ENCODE measurements around the gene SFT2D3.

DNA sequence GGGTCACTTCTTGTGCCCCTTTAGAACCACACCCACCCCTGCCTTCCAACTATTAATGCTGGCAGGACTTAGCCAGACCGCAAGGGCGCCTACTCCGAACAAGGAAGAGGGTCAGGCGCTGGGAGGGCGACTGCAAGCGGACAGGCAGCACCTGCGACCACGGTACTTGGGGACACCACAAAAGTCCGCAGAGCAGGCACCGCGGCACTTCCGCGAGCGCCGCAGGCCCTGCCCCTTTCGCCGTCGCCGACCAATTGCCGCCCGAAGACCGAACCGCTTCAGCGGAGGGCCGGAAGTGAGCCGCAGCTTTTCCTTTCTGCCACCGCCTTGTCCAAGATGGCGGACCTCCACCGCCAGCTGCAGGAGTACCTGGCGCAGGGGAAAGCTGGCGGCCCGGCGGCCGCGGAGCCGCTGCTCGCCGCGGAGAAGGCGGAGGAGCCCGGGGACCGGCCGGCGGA, at the start of gene SFT2D3:
- TF ChIP-seq KDM5A (IDR thresholded peaks at IDR 0.05; ENCODE audit: low read length) (no peak), CREB1 (IDR thresholded peaks at IDR 0.05) (peak; percentile 33; the same call in 1 of the 2 replicates), PHF8 (conservative IDR thresholded peaks at IDR 0.05; ENCODE audit: low read depth, low read length) (peak; percentile 98), TAF1 (IDR thresholded peaks at IDR 0.05; ENCODE audit: low read depth, low read length) (peak; percentile 97), GABPA (IDR thresholded peaks at IDR 0.05; ENCODE audit: borderline replicate concordance, insufficient read depth, low read length) (peak; percentile 75; the same call in 1 of the 2 replicates), HDAC2 (IDR thresholded peaks at IDR 0.05; ENCODE audit: borderline replicate concordance in 1 of 2, low read depth in 2 of 2, low read length in 2 of 2) (no peak), POLR2AphosphoS5 (IDR thresholded peaks at IDR 0.05; ENCODE audit: low read depth, low read length) (peak; percentile 96), JUND (IDR thresholded peaks at IDR 0.05; ENCODE audit: low read length) (no peak), SP1 (IDR thresholded peaks at IDR 0.05; ENCODE audit: low read depth, low read length) (0 out of 2 replicates have a peak, but pooled peaks have one; percentile 33)
- TF ChIP-seq, protein P1, sequence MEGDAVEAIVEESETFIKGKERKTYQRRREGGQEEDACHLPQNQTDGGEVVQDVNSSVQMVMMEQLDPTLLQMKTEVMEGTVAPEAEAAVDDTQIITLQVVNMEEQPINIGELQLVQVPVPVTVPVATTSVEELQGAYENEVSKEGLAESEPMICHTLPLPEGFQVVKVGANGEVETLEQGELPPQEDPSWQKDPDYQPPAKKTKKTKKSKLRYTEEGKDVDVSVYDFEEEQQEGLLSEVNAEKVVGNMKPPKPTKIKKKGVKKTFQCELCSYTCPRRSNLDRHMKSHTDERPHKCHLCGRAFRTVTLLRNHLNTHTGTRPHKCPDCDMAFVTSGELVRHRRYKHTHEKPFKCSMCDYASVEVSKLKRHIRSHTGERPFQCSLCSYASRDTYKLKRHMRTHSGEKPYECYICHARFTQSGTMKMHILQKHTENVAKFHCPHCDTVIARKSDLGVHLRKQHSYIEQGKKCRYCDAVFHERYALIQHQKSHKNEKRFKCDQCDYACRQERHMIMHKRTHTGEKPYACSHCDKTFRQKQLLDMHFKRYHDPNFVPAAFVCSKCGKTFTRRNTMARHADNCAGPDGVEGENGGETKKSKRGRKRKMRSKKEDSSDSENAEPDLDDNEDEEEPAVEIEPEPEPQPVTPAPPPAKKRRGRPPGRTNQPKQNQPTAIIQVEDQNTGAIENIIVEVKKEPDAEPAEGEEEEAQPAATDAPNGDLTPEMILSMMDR (IDR thresholded peaks at IDR 0.05; ENCODE audit: control extremely low read depth in 1 of 3, insufficient read depth in 1 of 3, low read depth in 1 of 3, low read length in 3 of 3): no peak

Measured in H1 (cell line).